ENCODE data around the gene HUNK.
"Not testable (repeated sequence)": the region's sequence is repeated elsewhere in the genome, so short reads cannot be mapped to it uniquely, and the experiment has no call there.

Gene HUNK

DNA sequence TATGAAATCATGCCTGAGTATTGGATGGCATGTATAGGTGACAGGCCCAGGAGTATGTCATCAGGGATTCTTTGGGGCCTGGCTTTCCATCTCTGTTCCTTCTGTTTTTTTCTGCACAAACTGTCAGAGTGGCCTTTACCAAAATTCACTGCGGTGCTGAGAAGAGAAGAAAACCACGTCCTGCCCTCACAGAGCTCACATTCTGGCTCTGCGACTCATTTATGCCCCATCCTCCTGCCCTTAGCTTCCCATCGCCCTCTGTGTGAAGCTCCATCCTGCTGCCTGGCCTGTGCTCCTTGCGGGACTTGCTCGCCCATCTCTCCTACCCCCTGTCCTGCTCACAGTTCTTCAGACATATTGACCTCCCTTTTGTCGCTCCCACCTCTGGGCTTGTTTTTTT is 73.4 kb downstream of the HUNK start:
- TF ChIP-seq EZH2 (optimal IDR thresholded peaks at IDR 0.05; ENCODE audit: low read depth, low read length) (no peak), EZH2phosphoT487 (IDR thresholded peaks at IDR 0.05; ENCODE audit: low read length) (no peak)
- TF ChIP-seq, protein P1, sequence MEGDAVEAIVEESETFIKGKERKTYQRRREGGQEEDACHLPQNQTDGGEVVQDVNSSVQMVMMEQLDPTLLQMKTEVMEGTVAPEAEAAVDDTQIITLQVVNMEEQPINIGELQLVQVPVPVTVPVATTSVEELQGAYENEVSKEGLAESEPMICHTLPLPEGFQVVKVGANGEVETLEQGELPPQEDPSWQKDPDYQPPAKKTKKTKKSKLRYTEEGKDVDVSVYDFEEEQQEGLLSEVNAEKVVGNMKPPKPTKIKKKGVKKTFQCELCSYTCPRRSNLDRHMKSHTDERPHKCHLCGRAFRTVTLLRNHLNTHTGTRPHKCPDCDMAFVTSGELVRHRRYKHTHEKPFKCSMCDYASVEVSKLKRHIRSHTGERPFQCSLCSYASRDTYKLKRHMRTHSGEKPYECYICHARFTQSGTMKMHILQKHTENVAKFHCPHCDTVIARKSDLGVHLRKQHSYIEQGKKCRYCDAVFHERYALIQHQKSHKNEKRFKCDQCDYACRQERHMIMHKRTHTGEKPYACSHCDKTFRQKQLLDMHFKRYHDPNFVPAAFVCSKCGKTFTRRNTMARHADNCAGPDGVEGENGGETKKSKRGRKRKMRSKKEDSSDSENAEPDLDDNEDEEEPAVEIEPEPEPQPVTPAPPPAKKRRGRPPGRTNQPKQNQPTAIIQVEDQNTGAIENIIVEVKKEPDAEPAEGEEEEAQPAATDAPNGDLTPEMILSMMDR (IDR thresholded peaks at IDR 0.05; ENCODE audit: low read length): no peak
- Histone ChIP-seq H3K36me3 (replicated peaks; ENCODE audit: insufficient read depth, low read length) (no peaks in the 10 kb centered on the region), H3K4me1 (ENCODE audit: low read length) (no peaks in the 10 kb centered on the region), H3K79me2 (ENCODE audit: low read length) (no peaks in the 10 kb centered on the region), H3K27ac (ENCODE audit: low read length) (no peak overlapping the region), H3K9me3 (replicated peaks; ENCODE audit: insufficient read depth, low read length) (no peaks in the 10 kb centered on the region), H3K4me2 (ENCODE audit: low read depth, low read length) (no peak overlapping the region), H3K9me2 (replicated peaks; ENCODE audit: insufficient read depth, low read length) (no peaks in the 10 kb centered on the region), H3F3A (ENCODE audit: insufficient read depth, low read length) (no peaks in the 10 kb centered on the region), H3K9ac (ENCODE audit: low read length) (no peak overlapping the region), H4K20me1 (ENCODE audit: insufficient read depth, low read length) (no peaks in the 10 kb centered on the region), H3K4me3 (ENCODE audit: low read length) (no peak overlapping the region), H2AFZ (ENCODE audit: low read length) (no peak overlapping the region), H3K27me3 (replicated peaks; ENCODE audit: insufficient read depth, low read length) (no peaks in the 10 kb centered on the region)
- no peak for DNase-seq

DNA sequence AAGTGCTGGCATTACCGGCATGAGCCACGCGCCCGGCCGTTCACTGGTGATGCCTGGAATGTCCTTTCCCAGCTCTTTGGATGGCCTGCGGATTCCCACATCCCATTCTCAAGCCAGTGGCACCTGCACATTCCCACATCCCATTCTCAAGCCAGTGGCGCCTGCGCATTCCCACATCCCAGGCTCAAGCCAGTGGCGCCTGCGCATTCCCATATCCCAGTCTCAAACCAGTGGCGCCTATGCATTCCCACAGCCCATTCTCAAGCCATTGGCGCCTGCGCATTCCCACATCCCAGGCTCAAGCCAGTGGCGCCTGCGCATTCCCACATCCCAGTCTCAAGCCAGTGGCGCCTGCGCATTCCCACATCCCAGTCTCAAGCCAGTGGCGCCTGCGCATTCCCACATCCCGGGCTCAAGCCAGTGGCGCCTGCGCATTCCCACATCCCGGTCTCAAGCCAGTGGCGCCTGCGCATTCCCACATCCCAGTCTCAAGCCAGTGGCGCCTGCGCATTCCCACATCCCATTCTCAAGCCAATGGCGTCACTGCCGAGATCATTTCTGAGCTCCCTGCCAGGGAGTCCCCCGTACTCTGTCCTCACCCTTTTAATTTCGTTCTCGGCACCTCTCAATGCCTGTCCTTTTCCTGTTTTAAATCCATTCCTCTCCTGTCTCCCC is 74.2 kb downstream of the HUNK start:
- H3K27ac ChIP-seq (ENCODE audit: low read length); H2AFZ ChIP-seq (ENCODE audit: low read length); H3K27me3 ChIP-seq (replicated peaks; ENCODE audit: insufficient read depth, low read length); H4K20me1 ChIP-seq (ENCODE audit: insufficient read depth, low read length); H3K4me2 ChIP-seq (ENCODE audit: low read depth, low read length); H3F3A ChIP-seq (ENCODE audit: insufficient read depth, low read length); H3K9me3 ChIP-seq (replicated peaks; ENCODE audit: insufficient read depth, low read length); DNase-seq; H3K9ac ChIP-seq (ENCODE audit: low read length); H3K9me2 ChIP-seq (replicated peaks; ENCODE audit: insufficient read depth, low read length); H3K4me3 ChIP-seq (ENCODE audit: low read length); H3K4me1 ChIP-seq (ENCODE audit: low read length); H3K36me3 ChIP-seq (replicated peaks; ENCODE audit: insufficient read depth, low read length); H3K79me2 ChIP-seq (ENCODE audit: low read length): not testable (repeated sequence)

DNA sequence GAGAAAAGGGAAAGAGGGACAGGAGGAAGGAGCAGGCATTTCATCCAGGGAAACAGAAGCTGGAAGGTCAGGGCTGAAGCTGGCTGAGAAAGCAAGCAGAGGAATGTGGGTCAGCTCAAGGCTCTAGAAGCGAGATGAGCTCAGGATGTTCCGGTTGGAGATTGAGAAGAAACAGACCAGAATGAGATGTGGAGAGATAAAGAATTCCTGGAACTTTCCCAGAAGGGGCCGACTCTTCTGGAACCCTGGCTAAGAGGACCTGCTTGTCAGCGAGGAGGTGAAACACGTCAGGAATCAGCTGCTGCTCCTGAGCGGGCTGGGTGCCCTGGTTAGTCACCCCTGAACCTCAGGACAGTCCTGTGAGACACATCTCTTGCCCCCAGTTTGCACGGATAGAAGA is 75.9 kb downstream of the HUNK start:
- Histone ChIP-seq H2AFZ (ENCODE audit: low read length) (no peak overlapping the region), H4K20me1 (ENCODE audit: insufficient read depth, low read length) (no peaks in the 10 kb centered on the region), H3K79me2 (ENCODE audit: low read length) (no peaks in the 10 kb centered on the region), H3K36me3 (replicated peaks; ENCODE audit: insufficient read depth, low read length) (no peaks in the 10 kb centered on the region), H3K27ac (ENCODE audit: low read length) (no peak overlapping the region), H3K9me2 (replicated peaks; ENCODE audit: insufficient read depth, low read length) (no peaks in the 10 kb centered on the region), H3K4me2 (ENCODE audit: low read depth, low read length) (no peak overlapping the region), H3K27me3 (replicated peaks; ENCODE audit: insufficient read depth, low read length) (no peaks in the 10 kb centered on the region), H3K4me1 (ENCODE audit: low read length) (no peaks in the 10 kb centered on the region), H3K9ac (ENCODE audit: low read length) (no peak overlapping the region), H3F3A (ENCODE audit: insufficient read depth, low read length) (no peaks in the 10 kb centered on the region), H3K9me3 (replicated peaks; ENCODE audit: insufficient read depth, low read length) (no peaks in the 10 kb centered on the region), H3K4me3 (ENCODE audit: low read length) (no peak overlapping the region)
- TF ChIP-seq EZH2 (optimal IDR thresholded peaks at IDR 0.05; ENCODE audit: low read depth, low read length): no peak
- TF ChIP-seq EZH2phosphoT487 (IDR thresholded peaks at IDR 0.05; ENCODE audit: low read length): no peak
- TF ChIP-seq, protein P1 (IDR thresholded peaks at IDR 0.05; ENCODE audit: low read length): no peak
- no peak for DNase-seq

DNA sequence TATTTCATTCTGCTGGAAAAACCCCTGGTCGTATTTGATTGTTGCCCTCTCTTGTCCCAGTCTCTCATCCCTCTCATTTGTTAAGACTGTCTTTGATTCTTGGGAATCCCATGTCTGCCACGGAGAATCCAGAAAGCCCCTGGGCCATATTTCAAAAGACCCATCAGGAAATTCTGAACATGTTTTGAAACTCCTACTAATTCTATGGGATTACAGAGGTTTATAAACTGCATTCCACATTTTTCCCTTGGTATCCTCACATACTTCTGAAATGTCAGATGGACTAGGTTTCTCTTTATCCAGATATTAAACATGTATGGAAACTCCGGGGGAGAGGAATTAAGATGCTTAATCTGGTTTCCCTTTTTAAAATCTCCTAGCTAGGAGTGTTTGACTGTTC is 80.0 kb downstream of the HUNK start:
- no peaks in the 10 kb centered on the region for H3K4me1 ChIP-seq (ENCODE audit: low read length)
- TF ChIP-seq, protein P1 (IDR thresholded peaks at IDR 0.05; ENCODE audit: low read length): no peak
- TF ChIP-seq EZH2phosphoT487 (IDR thresholded peaks at IDR 0.05; ENCODE audit: low read length) (no peak), EZH2 (optimal IDR thresholded peaks at IDR 0.05; ENCODE audit: low read depth, low read length) (no peak)
- H3K9ac ChIP-seq (ENCODE audit: low read length): no peak overlapping the region
- H3F3A ChIP-seq (ENCODE audit: insufficient read depth, low read length): no peaks in the 10 kb centered on the region
- H3K27ac ChIP-seq (ENCODE audit: low read length): no peak overlapping the region
- DNase-seq: no peak
- no peak overlapping the region for H3K4me2 ChIP-seq (ENCODE audit: low read depth, low read length)
- H3K9me3 ChIP-seq (replicated peaks; ENCODE audit: insufficient read depth, low read length): no peaks in the 10 kb centered on the region
- H4K20me1 ChIP-seq (ENCODE audit: insufficient read depth, low read length): no peaks in the 10 kb centered on the region
- H3K27me3 ChIP-seq (replicated peaks; ENCODE audit: insufficient read depth, low read length): no peaks in the 10 kb centered on the region
- H3K4me3 ChIP-seq (ENCODE audit: low read length): no peak overlapping the region
- H3K79me2 ChIP-seq (ENCODE audit: low read length): no peaks in the 10 kb centered on the region
- no peaks in the 10 kb centered on the region for H3K9me2 ChIP-seq (replicated peaks; ENCODE audit: insufficient read depth, low read length)
- no peak overlapping the region for H2AFZ ChIP-seq (ENCODE audit: low read length)
- H3K36me3 ChIP-seq (replicated peaks; ENCODE audit: insufficient read depth, low read length): no peaks in the 10 kb centered on the region

All from MM.1S (cell line).